Kidney capillary endothelial cell (primary cell): ENCODE measurements around the gene NTNG1.
"Not testable (repeated sequence)": the region's sequence is repeated elsewhere in the genome, so short reads cannot be mapped to it uniquely, and the experiment has no call there.

Experiments used
- DNase-seq: peaks from one replicate; pipeline ENCODE4 v3.0.0-alpha.2; 2018; ENCODE audit warnings: low spot score

The NTNG1 gene

GRCh38 chr1:107145637-107146036 is 4.8 kb downstream of the NTNG1 start:
- no peak for DNase-seq

DNA sequence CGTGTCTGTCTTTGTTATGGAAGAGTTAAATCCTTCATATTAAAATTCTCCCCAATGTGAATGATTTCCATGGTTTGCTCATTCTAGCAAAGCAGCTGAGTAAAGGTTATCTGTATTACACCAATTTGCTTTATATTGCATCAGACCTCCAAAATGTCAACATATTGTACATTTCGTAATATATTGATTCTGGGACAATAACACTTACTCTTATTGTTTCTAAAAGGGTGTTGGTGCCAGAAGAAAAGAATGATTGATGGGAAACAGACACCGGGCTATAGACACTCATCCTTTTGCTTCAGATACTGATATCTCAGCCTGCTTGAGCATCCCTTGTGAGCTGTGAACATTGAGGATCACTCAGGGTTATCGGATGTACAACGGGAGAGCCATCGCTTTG is 7.0 kb downstream of the NTNG1 start:
- DNase-seq, result no peak

DNA sequence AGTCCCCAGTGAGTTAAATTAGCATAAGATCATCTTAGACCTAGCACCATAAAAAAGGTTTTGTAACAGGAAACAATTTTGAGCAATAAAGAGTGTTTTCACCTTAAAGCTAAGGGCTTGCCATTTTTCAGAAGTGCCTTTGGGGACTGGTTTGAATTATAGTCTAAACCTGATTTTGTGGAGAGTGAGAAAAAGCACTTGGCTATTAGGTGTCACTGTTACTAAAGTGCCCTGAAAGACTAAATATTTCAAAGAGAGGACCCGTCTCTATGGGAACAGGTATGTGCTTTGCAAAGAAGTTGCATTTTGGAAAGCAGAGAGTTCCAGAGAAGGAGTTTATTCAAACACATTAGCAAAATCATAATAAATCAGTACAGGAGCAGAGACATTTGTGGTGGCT is 9.1 kb downstream of the NTNG1 start:
- DNase-seq, result no peak

DNA sequence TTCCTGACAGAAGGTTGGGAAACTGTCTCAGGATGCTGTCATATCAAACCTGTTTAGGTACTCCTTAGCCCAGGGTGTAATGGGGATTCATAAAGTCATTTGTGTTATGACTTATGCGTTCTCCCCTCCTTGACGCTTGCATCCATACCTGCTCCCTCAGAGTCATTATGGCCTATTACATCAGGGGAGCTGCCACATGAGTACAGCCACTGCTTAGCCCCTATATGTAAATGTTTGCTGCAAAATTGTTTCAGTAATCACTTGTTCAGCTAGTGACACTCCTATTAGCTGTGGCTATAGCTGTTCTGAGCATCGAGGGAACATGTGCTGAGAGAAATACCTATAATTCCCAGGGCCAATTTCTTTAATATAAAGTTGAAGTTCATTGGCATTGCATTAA is 10.5 kb downstream of the NTNG1 start:
- DNase-seq, result no peak

GRCh38 chr1:107152395-107152794 is 11.6 kb downstream of the NTNG1 start:
- DNase-seq, result no peak

- DNase-seq, result no peak
Measured at GRCh38 chr1:107153014-107153413, 12.2 kb downstream of the NTNG1 start.

DNA sequence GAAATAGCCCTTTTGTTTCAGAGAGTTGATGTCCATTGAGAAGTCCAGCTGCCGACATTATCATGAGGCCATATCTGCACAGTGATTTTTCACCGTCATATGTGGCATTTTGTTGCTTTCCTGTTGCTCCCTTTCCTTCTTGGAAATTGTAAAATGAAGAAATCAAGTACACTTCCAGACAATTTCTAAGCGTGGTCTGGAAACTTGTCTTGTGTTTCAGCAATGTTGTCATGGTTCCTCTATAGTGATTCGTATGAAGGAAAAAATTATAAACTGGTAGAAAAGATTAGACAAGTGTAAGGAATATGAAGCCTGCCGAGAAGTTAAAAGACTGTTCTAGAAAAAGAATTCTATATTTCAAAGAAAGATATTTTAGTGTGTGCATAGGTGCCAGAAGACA is 17.7 kb downstream of the NTNG1 start:
- DNase-seq, result no peak

DNA sequence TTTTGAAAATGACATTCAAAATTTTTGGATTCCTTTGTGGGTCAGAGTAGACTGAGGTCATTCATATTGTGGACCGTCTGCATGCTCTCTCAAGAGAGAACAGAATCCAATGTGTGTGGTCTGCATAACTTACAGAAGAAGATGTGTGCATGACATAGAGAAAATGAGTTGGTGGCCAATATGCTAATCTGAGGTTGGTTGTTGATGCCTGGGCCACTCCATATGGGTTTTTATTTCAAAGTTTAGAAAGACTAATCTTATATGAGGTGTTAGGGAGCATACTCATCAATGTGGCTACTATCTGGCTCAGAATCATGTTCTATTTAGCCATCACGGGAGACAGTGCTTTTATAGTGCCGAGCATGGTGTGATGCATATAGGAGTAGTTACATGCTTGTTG is 18.2 kb downstream of the NTNG1 start:
- no peak for DNase-seq

DNA sequence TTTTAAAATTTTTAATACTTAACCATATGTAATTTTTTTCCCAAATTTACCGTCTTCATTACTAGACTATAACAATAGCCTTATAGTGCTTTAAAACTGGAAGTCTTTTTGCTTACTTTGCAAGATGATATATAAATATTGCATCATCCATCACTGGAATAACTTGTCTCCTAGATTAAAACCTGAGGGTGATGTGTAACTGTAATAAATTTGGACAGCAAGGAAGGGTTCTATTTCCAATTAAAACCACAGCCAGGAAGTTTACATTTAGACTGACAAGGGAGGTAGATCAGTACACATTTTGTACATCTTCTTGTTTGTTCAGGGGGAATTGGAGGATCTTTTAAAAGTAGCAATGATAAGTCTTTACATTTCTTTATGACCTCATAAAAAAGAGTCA is 21.9 kb downstream of the NTNG1 start:
- no peak for DNase-seq

- not testable (repeated sequence) for DNase-seq
Measured at GRCh38 chr1:107164901-107165300, 24.1 kb downstream of the NTNG1 start.

DNA sequence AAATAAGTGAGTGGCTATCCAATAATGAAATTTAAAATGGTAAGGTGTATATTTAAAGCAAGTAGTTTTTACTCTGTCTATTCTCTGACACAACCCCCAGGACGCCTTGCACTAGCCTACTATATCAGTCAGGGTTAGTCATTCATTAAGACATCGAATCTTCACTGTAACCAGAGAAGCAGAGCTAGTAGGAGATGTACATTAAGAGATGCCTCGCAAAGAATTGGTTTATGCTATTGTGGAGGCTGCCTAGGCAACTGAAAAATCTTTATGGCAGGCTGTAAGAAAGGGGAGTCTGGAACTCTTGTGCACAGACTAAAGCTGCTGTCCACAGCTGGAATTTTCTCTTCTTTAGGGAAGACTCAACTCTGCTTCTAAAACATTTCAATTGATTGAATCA is 28.8 kb downstream of the NTNG1 start:
- DNase-seq, result no peak

DNA sequence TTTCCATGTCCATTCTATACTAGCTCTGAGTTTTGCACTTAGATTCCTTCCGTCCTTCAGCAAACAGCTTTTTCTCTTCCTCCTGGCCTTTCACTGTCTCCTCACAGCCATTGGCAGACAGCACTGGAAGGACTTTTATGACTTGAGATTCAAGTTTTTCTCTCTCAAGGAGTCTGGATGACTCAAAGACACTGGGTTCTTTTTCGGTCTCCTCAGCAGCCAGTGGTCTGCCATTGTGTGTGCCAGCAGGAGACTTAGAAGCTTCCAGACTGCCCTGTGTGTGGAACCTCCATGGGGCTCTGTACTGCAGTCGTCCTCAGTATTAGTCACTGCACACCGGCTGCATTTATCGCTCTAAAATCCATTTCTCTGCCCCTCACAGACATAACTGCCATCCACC is 30.5 kb downstream of the NTNG1 start:
- no peak for DNase-seq

GRCh38 chr1:107172450-107173170 is 31.8 kb downstream of the NTNG1 start:
- DNase-seq, result no peak

DNA sequence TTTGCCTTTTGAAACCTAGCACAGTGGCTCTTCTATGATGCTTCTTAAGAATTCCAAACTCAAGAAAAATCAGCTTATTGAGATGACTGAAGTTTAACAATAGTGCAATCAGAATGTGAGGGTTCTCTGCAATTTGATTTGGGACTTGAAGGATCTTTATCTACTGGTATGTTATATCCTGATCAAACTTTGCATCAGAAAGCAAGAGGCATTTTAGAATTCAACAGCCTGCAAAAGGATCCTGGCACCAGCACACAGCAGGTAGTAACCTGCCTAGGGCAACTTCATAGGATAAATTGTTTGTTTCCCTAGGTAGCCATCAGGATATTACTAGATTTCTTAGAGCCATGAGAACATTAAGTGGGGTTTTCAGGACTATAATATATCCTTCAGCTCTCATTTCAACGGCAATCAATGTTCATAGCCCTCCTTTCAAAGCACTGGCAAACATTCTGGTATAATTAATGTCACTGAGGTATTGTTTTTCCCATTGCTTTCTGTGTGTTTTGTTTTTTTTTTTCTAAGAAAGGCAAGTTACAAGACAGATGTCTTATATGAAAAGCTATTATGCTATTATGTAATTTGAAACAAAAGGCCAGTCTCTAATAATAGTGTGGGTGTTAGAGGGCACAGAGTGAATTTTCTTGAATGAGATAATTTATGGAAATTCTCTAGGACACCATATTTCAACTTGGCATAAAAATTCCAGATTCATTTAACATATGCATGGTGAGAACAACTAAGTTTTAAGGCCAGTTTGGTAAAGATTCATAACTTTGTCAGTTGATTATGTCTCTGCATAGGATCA is 34.5 kb downstream of the NTNG1 start:
- no peak for DNase-seq

GRCh38 chr1:107181253-107181969 is 40.6 kb downstream of the NTNG1 start:
- no peak for DNase-seq

- DNase-seq, result no peak
Measured at GRCh38 chr1:107183011-107183410, 42.2 kb downstream of the NTNG1 start.

DNA sequence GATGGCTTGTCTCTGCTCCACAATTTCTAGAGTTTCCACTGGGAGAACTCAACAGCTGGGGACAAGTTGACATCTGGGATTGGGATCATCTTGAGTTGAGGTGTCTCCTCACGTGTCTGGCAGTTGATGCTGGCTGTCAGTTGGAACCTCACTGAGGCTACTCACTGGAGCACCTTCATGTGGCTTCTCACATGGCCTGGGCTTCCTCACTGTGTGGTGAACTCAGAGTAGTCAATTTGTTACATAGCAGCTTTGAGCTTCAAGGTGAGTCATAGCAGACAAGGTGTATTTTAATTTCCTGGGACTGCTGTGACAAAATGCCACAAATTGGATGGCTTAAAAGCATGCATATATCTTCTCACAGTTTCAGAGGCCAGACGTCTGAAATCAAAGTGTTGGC is 44.0 kb downstream of the NTNG1 start:
- no peak for DNase-seq

DNA sequence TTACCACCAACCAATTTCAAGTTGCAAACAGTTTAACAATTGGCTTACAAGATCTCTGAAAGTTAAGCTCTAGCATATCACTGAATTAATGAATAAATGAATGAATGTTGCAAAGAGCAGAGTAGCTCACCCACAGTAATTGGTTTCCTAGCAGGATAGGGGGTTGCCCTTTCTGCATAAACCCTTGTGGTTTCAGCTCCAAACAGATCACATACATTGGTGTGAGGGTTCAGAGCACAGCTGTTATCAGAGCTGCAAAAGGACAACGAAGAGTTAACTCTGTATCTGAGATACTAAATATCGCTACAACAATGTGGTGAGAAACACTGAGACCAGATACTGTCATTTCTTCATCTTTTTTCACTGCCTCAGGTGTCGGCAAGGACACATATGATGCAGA is 46.6 kb downstream of the NTNG1 start:
- no peak for DNase-seq

- DNase-seq, result no peak
Measured at GRCh38 chr1:107188160-107188559, 47.3 kb downstream of the NTNG1 start.

- no peak for DNase-seq
Measured at GRCh38 chr1:107194380-107194779, 53.5 kb downstream of the NTNG1 start.

DNA sequence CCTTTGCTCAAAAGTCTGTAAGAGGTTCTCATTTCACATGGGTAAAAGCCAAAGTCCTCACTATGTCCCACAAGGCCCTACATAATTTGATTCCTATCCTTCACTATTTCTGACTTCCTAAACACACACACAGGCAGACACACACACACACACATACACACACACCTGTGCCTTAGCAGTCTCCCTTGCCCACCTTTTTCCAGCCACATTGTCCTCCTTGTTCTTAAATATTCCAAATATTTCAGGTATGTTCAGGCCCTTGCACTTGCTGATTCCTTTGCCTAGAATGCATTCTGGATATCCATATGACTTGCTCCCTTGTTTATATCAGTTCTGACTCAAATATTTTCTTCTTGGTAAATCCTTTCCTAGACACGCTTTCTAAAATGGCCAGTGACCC is 54.6 kb downstream of the NTNG1 start:
- no peak for DNase-seq

- DNase-seq, result peak; percentile 21
Measured at GRCh38 chr1:107196973-107197562, 56.2 kb downstream of the NTNG1 start.

DNA sequence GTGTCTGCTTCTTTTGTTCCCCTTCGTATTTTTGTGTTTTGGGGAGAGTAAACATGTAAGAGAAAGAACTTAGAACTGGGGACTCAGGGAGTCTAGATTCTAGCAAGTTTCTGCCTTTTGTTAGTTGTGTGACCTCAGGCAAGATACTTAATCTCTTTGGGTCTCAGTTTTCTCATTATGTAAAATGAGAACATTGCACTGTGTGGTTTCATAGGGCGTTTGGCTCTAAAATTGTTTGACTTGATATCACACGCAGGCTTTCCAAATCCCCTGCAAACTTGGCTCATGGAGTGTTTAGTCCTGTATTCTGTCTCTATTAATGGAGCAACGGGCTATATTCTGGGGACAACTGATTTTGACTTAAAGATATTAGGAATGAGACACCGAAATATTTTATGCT is 57.7 kb downstream of the NTNG1 start:
- no peak for DNase-seq
